HG03469 (cell line): Measurements from ENCODE around the gene SRRM3.
"Not testable (repeated sequence)": the region's sequence is repeated elsewhere in the genome, so short reads cannot be mapped to it uniquely, and the experiment has no call there.

Source experiments
- ATAC-seq: cut with Tn5 transposase; IDR thresholded peaks from one replicate; pipeline ENCODE4 v1.9.1; 2021; ENCODE audit warnings: mild to moderate bottlenecking, moderate library complexity, moderate number of reproducible peaks; ENCODE audit not compliant: unreplicated experiment

Gene SRRM3

DNA sequence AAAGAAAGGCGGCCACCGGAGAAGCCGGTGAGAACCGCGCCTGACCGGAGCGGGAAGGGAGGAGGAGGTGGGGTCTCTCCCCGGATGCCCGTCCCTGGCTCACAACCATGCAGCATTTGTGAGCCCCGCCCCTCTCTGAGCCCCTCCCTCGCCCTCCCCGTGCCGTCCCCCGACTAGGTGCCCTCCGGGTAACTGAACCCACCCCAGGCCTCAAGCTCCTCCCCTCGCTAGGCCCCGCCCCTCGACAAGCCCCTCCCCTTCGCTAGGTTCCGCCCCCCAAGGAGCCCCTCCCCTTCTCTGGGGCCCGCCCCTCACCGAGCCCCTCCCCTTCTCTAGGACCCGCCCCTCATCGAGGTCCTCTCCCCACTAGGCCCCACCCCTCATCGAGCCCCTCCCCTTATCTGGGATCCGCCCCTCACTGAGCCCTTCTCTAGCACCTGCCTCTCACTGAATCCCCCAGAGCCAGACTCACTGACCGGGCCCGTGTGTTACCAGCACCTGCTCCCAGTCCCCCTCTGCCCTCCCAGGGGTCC, 58.5 kb downstream of the SRRM3 start:
- ATAC-seq: no peak

DNA sequence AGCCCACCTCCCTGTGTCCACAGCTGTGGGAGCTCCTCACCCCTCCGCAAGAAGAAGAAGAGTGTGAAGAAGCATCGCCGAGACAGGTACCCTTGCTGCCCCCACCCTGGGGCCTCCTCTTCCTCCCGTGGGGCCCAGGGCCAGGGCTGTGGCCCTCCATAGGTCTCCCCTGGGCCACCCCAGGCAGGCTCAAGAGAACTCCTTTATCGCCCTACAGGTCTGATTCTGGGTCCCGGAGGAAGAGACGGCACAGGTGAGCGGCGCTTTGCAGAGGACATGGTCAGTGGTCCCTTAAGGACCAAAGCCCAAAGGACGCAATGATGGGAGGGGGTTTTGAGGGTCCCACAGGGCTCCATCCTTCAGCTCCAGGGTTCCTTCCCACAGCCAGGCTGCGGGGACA, 59.6 kb downstream of the SRRM3 start:
- no peak for ATAC-seq

DNA sequence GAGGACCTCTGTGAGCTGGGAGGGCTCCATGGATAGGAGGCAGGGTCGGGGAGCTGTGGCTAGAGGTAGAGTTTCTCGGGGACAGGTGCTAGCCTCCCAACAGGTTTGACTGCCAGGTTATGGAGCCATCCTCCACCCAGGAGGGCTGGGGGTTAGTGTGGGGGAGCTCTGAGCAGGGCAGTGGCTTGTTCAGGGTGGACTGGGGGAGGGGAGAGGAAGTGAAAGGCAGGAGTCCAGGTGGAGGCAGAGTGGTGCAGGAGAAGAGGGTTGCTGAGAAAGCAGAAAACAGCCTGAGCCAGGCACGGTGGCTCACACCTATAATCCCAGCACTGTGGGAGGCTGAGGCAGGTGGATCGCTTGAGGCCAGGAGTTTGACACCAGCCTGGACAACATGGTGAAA, 60.2 kb downstream of the SRRM3 start:
- no peak for ATAC-seq

DNA sequence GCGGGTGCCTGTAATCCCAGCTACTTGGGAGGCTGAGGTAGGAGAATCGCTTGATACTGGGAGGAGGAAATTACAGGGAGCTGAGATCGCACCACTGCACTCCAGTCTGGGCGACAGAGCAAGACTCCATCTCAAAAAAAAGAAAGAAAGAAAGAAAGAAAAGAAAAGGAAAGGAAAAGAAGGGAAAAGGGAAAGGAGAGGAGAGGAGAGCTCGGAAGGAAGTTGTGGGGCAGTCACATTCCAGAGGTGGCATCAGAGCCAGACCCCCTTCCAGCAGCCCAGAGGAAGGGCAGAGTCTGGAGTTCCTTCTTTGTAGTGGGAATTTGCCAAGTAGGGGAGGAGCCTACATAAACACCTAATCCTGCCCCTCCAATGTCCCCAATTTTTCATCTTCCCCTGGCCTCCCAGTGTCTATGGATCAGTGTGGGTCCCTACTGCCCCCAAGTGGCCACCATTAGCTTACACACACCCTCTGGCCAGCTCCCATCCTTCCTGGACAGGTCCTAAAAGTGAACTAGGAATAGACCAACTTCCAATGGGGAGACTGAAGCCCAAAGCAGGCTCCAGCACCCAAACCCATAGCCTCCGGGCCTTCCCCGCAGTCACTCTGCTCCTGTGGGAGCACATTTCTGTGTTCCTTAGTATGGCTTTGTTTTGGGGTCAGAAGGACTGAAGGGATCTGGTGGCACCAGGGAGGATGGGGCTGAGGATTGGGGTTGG, 61.1 kb downstream of the SRRM3 start:
- ATAC-seq: no peak

DNA sequence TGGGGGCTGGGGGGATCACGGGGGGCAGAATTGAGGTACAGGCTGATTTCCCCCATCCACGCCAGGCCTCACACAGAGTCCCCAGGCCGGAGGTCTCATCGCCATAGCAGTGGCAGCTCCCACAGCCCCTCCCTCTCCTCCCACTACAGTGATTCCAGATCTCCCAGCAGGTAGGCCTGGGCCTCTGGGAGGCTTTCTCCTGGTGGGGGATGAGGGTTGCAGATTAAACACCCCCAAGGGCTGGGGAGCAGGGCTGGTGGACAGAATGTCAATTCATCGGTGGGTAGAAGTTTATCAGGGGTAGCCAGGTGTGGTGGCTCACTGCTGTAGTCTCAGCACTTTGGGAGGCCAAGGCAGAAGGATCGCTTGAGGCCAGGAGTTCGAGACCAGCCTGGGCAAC, 63.6 kb downstream of the SRRM3 start:
- no peak for ATAC-seq

DNA sequence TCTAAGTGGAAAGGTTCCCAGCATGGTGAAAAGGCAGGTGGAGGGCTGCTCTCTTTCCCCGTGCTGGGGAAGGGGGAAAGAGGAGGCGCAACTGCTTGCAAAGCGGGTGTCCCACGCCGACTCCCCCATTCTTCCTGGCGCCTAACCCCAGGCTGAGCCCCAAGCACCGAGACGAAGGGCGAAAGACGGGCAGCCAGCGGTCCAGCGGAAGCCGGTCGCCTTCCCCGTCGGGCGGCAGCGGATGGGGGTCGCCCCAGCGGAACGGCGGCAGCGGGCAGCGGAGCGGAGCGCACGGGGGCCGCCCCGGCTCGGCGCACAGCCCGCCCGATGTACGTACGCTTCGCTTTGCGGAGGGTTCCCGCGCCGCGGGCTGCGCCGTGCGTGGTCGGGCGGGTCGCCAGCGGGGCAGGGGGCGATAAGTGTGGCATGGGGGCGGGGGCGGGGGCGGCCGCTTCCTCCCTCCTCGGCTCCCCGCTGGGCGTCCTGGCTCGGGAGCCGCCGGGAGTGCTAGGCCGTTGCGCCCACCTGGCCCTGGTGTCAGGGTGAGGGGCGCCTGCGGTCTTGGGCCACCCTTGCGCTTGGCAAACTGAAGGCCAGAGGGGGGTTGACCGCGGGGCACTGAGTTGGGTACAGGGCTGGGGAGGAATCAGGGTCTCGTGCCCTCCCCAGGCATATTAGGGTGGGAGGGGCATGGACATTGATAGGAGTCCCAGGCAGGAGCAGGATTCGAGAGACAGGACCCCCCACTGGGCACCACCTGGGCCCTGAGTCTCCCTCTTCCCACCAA, 65.6 kb downstream of the SRRM3 start:
- ATAC-seq: no peak

DNA sequence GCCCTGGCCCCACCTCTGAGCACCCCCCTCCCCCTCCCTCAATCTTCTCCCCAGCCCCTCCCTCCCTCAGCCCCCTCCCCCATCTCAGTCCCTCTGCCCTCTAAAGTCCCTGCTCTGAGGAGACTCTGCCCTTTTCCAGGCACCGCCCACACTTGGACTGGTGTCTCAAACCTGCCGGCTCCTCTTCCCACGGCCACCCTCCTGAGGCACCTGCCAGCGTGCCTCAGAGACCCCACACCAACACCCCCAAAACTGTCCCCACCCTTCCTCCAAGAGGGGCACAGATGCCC, 66.1 kb downstream of the SRRM3 start:
- no peak for ATAC-seq

DNA sequence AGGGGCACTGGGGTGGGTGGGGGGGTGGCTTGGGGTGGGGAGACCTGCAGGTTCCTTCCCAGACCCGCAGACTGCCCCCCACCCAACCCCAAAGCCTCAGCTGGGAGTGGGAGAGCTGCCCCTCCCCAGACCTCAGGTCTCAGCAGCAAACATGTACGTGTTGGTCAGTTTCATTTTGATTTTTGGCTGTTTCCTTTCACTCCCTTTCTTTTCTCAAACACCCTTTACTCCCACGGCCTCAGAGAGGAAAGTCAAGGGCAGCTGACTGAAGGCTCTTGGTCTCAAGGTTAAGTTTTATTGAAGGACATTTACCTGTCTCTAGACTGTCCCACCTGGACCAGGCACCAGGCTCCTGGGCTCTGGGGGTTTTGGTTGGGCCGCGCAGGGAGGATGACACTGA, 66.7 kb downstream of the SRRM3 start:
- ATAC-seq: no peak

DNA sequence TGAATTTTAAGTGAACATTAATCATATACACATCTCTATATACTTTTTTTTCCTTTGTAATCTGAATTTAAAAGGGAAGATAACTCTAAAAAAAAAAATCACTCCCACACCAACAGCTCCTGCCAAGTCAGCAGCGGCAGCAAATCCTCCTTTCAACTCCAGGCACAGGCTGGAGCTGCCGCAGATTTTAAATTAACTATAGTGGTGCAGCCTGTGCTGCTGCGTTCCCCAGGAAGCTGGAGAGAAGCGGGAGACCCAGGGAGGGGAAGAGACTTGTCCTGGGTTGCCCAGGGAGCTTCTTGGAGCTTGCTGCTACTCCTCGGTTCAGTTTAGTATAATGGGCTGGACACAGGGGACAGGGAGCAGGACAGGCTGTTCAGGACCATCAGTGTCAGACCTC, 68.2 kb downstream of the SRRM3 start:
- ATAC-seq: no peak

DNA sequence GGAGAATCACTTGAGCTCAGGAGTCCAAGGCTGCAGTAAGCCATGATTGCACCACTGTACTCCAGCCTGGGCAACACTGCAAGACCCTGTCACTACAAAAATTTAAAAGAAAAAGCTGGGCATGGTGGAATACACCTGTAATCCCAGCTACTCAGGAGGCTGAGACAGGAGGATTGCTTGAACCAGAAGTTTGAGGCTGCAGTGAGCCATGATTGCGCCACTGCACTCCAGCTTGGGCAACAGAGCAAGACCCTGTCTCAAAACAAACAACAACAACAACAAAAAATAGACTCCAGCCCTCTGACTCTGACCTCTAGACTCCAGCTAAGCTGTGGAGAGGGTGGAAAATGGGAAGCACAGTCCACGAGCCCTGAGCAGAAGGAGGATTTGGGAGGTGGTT, 69.7 kb downstream of the SRRM3 start:
- ATAC-seq: not testable (repeated sequence)

DNA sequence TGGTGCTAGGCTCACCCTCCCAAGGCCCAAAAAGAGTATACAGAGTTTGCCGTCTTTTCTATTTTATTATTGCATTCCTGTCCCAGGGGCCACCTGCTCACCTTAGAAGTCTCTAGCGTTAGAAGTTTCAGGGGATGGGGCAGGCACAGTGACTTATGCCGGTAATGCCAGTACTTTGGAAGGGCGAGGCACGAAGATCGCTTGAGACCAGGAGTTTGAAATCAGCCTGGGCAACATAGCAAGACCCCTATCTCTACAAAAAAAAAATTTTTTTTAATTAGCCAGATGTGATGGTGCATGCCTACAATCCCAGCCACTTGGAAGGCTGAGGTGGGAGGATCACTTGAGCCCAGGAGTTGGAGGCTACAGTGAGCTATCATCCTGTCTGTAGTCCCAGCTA, 70.4 kb downstream of the SRRM3 start:
- ATAC-seq: no peak

DNA sequence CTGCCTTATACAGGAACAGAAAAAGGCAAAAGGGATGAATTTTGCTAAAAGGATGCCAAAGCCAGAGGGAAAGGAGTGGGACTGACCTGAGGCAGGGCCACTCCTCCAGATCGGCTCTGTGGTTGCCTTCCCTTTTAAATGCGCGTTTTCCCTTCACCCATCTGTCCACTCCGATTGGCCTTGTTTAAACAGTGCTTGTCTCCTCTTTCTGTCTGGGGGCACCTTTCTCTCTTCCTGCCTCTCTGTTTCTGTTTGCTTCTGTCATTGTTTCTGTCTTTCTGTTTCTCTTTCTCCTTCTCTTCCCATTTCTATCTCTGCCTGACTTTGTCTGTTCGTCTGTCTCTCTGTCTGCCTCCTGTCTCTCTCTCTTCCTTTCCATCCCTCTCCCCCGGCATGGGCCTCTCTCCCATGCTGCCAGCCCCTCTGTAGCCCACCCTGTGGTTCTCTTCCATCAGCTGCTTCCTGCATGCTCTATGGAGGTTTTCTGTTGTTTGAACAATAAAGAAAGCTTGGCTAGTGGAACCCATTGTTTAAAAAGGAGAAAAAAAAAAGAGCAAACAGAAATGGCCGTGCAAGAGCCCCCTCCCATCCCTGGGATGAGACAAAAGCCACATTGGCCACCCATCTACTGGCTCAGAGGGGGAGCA, 71.3 kb downstream of the SRRM3 start:
- no peak for ATAC-seq

DNA sequence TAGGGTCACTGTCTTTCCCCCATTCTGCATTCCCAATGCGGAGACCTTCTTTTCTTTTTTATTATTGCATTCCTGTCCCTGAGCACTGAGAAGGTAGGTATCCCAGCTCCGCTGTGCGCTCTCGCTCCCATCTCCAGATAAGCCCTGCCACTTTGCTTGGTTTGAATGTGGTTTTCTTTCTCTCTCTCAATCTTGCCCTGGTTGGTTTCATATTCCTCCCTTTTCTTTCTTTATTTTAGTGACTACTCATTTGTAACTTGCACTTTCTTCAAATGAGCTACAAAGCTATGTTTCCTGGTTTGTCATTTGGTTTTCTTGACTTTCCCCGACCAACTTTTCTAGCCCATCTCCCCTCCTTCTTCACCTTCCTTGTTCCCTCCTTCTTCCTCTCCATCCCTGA, 71.8 kb downstream of the SRRM3 start:
- no peak for ATAC-seq

DNA sequence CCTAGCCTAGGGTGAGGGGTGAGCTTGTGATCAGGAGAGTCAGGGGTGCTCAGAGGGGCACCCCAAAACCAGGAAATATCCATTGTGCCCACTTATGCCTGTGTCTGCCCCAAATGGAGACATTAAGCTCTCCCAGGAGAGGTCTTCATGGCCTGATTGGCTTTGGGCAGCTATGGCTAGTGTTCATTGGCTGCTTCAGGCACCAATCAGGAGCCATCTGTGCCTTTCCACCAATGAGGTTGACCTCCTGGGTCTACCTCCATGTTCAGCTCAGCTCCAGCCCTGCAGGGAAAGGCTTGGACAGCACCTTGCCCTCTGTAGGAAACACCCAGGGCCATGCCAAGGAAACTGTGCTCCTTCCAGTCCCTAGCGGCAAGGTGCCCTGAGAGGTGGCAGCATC, 76.8 kb downstream of the SRRM3 start:
- no peak for ATAC-seq

DNA sequence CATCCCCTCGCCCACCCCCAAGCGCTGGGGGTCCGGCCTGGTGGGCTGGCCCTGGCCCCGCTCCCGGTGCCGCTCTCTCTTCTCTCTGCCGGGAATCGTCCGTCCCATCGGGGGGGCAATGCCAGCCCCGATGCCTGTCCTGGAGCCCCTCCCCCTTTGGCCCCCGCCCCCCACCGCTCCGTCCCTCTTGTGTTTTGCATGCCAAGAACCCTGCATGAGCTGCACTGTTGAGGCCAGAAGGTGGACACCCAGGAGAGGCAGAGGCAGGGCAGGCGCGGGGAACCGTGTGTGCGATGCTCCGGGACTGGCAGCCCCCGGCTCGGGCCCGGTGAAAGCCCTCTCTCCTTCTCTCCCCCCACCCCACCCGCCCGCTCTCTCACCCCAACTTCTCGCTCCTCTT, 78.7 kb downstream of the SRRM3 start:
- no peak for ATAC-seq

DNA sequence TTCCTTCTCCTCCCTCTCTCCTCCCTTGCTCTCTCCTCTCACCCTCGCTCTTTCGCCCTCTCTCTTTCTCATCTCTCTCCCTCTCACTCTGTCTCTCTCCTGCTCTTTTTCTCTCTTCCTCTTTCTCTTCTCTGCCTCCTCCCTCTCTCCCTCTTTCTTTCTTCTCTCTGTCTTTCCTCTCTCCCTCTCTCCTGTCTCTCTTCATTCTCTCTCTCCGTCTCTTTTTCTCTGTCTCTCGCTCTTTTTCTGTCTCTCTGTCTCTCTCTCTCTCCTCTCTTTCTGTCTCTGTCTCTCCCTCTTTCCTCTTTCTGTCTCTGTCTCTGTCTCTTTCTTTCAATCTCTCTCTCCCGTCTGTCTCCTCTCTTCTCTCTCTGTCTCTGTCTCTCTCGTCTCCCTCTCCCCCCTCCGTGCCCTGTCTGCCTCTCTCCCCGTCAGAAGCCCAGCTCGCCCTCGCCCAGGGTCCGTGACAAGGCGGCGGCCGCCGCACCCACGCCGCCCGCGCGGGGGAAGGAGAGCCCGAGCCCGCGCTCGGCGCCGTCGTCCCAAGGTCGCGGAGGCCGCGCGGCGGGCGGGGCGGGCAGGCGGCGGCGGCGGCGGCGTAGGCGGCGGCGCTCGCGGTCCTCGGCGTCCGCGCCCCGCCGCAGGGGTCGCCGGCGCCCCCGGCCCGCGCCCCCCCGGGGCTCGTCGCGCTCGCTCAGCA, 79.5 kb downstream of the SRRM3 start:
- no peak for ATAC-seq

DNA sequence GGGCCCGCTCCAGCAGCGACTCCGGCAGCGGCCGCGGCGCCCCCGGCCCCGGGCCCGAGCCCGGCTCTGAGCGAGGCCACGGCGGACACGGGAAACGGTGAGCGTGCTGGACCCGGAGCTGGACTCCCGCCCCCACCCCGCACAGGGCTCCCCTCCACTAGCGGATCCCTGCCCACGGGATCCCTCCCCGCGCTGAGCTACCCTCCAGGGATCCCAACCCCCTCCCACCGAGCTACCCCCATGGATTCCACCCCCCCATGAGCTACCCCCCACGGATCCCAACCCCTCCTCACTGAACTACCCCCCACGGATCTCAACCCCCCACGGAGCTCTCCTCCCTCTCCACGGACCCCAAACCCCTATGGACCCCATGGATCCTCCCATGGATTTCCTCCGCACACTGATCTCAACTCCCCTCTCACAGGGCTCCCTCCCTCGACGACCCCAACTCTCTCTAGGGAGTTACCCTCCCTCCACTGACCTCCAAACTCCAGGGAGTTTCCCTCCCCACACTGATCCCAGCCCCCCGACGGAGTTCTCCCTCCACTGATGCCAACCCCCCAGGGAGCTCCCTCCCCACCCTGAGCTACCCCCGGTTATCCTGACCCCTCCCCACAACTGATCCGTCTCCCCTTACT, 80.1 kb downstream of the SRRM3 start:
- ATAC-seq: no peak

DNA sequence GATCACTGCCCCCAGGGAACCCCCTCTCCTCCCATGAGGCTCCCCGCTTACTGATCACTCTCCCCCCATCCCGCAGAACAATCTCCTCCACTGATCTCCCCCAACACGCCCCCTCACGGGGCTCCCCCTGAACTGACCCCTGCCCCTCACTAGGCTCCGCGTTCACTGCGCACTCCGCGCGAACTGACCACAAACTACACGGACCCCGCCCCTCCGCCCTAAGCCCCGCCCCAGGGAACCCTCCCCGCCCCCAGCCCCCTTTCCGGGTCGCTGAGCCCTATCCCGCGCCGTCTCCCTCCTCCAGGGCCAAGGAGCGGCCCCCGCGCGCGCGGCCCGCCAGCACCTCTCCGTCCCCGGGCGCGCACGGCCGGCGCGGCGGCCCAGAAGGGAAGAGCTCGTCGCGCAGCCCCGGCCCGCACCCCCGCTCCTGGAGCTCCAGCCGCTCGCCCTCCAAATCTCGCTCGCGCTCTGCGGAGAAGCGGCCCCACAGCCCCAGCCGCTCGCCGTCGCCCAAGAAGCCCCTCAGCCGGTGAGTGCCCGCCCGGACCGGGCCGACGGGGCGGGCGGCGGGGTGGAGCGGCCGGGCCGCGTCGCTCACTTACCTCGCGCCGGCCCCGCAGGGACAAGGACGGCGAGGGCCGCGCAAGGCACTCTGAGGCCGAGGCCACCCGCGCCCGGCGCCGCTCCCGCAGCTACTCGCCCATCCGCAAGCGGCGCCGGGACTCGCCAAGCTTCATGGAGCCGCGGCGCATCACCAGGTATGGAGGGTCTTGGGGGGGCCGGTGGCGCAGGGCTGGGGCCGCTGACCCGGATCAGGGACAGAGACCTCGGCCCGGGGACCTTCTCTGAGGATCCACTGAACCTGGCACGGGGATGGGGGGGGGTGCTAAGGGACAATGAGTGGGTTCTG, 80.9 kb downstream of the SRRM3 start:
- no peak for ATAC-seq

DNA sequence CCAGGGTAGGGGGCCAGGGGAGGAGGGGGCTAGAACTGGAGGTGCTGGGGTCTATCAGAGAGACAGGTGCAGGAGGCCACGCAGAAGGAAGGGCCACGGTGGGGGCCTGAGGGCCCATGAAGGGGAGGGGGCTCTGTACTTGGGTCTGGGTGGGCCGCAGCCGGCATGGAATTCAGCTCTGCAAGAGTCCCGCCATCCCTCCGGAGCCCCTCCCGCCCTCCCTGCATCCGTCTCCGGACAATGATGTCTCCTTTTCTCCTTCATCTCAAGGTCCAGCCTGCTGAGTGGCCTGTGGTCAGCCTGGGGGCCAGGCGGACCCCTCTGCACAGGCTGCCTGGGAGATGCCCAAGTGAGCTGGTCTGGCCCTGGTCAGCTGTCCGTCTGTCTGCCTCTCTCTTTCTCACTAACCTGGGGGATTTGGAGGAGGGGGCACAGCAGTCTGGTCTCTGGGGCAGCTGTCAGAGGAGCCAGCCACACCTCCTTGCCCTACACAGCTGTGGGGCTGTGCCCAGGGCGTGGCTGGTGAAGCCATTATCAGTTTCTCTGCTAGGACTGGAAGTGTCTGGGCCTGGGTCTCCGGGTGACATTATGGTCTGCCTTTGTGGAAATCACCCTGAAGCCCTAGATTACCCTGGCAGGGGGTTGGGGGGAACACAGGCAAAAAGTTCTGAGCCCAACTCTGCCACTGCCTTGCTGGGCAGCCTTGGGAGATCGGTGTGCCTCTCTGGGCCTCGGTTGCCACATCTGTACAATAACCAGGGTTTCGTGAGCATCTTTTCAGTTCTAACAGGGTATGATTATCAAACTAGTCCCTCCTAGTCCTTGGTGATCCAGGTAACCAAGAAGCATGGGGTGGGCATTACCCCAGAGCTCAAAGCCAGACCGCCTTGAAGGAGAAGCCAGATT, 81.8 kb downstream of the SRRM3 start:
- ATAC-seq: no peak
